BJ (cell line): Measurements from ENCODE around the gene SFI1. TPM values are rescaled to one million over a fixed set of nuclear protein-coding genes. Genes with fewer than 3 reads are reported as not detected.
A peak's percentile ranks its signal among the peaks of the same experiment; 100 is the strongest.
"Not testable (repeated sequence)": the region's sequence is repeated elsewhere in the genome, so short reads cannot be mapped to it uniquely, and the experiment has no call there.

ENCODE experiments used
- CTCF ChIA-PET: fragments of 350-600 bp; formaldehyde crosslinking; extraction: SDS; loops from one replicate; lab custom pipeline; 2021; ENCODE audit warnings: antibody characterized with exemption, inconsistent platforms; lab: Yijun Ruan, JAX
- POLR2A ChIA-PET: fragments of 300-600 bp; sonication (Branson Sonifier 250); formaldehyde crosslinking; extraction: SDS; loops from one replicate; lab custom pipeline; 2021; ENCODE audit warnings: antibody characterized with exemption; lab: Charles Lee
- DNase-seq: peaks from one replicate; pipeline ENCODE4 v3.0.0-alpha.2; 2011; ENCODE audit warnings: low read depth
- H3K27me3 ChIP-seq: 2 replicates; pipeline ENCODE4 v1.6.0; 2011; ENCODE audit warnings: low read length; ENCODE audit not compliant: control insufficient read depth, insufficient read depth
- H3K36me3 ChIP-seq: 2 replicates; pipeline ENCODE4 v1.5.1; 2011; ENCODE audit warnings: low read length; ENCODE audit not compliant: control insufficient read depth, insufficient read depth
- H3K4me3 ChIP-seq: 2 replicates; pipeline ENCODE4 v1.5.1; 2011; ENCODE audit warnings: low read depth, mild to moderate bottlenecking, control low read depth, low read length
- polyA plus RNA-seq: library from polyadenylated mRNA; depleted of rRNA; stranded (reverse); fragments of >200 nt; gene quantifications from 2 replicates; pipeline ENCODE4 v1.2.3, GENCODE V29; 2011
- TF ChIP-seq, protein P1 (sequence below): IDR thresholded peaks from 2 replicates; pipeline ENCODE4 v1.5.1; 2011; ENCODE audit warnings: low read depth, mild to moderate bottlenecking, control low read depth, inconsistent platforms, low read length, moderate library complexity; ENCODE audit not compliant: insufficient read depth

The SFI1 gene
- polyA plus RNA-seq, 1 experiment, result 7.1 TPM

DNA sequence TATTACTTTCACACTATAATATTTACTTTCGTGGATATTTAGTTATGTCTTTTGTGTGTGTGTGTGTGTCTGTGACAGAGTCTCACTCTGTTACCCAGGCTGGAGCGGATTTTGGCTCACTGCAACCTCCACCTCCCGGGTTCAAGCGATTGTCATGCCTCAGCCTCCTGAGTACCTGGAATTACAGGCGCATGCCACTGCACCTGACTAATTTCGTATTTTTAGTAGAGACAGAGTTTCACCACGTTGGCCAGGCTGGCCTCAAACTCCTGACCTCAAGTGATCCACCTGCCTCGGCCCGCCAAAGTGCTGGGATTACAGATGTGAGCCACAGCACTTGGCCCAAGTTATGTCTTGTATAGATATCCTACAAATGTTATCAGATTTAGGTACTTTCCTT, 155.8 kb downstream of the SFI1 start:
- Histone ChIP-seq H3K36me3 (no peaks in the 10 kb centered on the region; the same call in 1 of the 2 replicates), H3K27me3 (no peaks in the 10 kb centered on the region), H3K4me3 (no peak overlapping the region)
- DNase-seq, result no peak
- ChIA-PET POLR2A (no interaction called here), CTCF (no interaction called here)
- TF ChIP-seq, protein P1, sequence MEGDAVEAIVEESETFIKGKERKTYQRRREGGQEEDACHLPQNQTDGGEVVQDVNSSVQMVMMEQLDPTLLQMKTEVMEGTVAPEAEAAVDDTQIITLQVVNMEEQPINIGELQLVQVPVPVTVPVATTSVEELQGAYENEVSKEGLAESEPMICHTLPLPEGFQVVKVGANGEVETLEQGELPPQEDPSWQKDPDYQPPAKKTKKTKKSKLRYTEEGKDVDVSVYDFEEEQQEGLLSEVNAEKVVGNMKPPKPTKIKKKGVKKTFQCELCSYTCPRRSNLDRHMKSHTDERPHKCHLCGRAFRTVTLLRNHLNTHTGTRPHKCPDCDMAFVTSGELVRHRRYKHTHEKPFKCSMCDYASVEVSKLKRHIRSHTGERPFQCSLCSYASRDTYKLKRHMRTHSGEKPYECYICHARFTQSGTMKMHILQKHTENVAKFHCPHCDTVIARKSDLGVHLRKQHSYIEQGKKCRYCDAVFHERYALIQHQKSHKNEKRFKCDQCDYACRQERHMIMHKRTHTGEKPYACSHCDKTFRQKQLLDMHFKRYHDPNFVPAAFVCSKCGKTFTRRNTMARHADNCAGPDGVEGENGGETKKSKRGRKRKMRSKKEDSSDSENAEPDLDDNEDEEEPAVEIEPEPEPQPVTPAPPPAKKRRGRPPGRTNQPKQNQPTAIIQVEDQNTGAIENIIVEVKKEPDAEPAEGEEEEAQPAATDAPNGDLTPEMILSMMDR, result no peak

DNA sequence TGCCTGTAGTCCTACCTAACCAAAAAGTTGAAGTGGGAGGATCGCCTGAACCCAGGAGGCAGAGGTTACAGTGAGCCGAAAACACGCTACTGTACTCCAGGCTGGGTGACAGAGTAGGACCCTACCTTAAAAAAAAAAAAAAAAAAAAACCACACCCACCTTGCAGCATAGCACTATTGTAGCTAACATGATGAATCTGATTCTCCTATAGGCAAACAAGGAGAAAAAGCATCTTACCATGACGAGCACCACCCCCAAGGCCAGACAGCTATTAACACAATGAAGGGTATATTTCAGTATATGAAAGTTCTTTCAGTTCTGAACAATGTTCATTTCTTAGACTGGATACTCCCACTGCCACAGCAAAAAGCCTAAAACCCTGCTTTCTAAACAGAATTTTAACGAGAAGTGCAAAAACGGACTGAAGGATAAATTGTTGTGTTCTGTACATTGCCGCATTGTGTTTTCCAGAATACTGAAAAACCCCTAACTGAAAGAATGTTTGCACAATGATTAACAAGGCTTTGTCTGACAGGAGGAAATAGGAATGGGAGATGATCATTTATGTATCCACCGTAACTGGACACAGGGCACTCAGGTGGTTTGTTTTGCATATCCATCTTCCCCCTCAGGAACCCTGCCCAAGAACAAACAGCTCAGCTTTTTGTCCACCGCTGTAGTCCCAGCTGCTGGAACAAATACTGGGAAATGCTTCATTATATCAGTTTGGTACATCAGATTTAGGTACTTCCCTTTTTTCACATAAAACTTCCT, 156.8 kb downstream of the SFI1 start:
- POLR2A ChIA-PET, result no interaction called here
- no peak overlapping the region for H3K4me3 ChIP-seq
- no peaks in the 10 kb centered on the region for H3K27me3 ChIP-seq
- H3K36me3 ChIP-seq, result no peaks in the 10 kb centered on the region
- TF ChIP-seq, protein P1, result no peak
- DNase-seq, result no peak
- CTCF ChIA-PET, result interaction anchor here (1.4 kb wide), 1 partner anchor 97 kb away, joined by 4 read pairs; no protein-coding TSS in a partner anchor

DNA sequence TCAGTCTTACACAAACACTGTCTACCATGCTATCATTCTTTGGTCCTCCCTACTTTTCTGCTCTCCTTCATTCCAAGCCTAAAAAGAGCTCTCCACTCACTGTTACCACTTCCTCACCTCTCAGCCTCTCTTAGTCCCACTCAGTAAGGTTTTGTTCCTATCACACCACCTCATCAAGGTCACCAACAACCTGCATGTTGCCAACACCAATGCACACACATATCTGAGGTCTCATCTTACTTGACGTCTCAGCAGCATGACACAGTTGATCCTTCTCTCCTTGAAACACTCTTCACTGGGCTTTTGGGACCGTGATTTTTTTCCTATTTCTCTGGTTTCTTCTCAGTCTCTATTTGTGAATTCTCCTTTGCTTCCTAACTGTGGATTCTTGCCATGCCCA, 157.6 kb downstream of the SFI1 start:
- ChIA-PET POLR2A (no interaction called here), CTCF (interaction anchor here (1.4 kb wide), 2 partner anchors 12 to 97 kb away, joined by 4 read pairs; no protein-coding TSS in a partner anchor)
- TF ChIP-seq, protein P1, result no peak
- Histone ChIP-seq H3K27me3 (no peaks in the 10 kb centered on the region), H3K36me3 (no peaks in the 10 kb centered on the region), H3K4me3 (no peak overlapping the region)
- DNase-seq, result no peak

DNA sequence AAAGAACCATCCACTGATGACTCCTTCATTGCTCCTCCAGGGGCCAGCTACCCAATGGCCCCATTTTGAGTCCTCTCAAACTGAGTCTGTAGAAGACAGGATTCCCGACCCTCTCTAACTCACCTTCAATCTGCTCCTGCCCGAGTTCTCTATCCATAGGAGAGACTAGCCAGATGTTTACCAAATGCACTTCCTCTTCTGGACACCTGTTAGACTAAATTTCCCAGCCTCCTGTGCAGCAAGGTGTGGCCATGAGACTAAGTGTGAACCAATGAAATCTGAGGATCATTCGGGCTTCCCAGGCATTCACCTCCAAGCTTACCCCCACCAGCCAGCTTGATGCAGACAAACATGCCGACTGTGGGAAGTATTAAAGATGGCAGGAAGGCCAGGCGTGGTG, 158.1 kb downstream of the SFI1 start:
- TF ChIP-seq, protein P1, result no peak
- H3K36me3 ChIP-seq, result no peaks in the 10 kb centered on the region
- no peak overlapping the region for H3K4me3 ChIP-seq
- ChIA-PET POLR2A (no interaction called here), CTCF (interaction anchor here (1.4 kb wide), 2 partner anchors 11 to 98 kb away, joined by 4 read pairs; no protein-coding TSS in a partner anchor)
- DNase-seq, result no peak
- H3K27me3 ChIP-seq, result no peaks in the 10 kb centered on the region

DNA sequence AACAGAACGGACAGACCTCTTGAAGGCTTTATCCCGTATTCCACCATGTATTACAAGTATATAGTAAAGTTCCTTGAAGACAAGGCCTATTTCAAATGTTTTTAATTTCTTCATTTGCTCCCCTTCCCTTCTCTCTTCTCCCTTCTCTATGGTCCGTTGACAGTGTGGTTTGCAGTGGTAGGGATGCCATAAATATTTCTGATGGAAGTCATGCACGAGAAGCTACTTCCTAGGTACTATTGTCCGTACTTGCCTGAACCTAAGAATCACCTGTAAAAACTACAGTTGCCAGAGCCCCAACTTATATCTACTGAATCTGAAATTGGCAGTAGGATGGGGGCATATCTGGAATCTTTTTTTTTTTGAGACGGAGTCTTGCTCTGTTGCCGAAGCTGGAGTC, 162.9 kb downstream of the SFI1 start:
- CTCF ChIA-PET, result interaction anchor here (0.8 kb wide), 1 partner anchor 14 kb away, joined by 3 read pairs; no protein-coding TSS in a partner anchor
- no peak for DNase-seq
- no peak overlapping the region for H3K4me3 ChIP-seq
- H3K36me3 ChIP-seq, result no peaks in the 10 kb centered on the region
- TF ChIP-seq, protein P1, result no peak
- POLR2A ChIA-PET, result no interaction called here
- H3K27me3 ChIP-seq, result no peaks in the 10 kb centered on the region

DNA sequence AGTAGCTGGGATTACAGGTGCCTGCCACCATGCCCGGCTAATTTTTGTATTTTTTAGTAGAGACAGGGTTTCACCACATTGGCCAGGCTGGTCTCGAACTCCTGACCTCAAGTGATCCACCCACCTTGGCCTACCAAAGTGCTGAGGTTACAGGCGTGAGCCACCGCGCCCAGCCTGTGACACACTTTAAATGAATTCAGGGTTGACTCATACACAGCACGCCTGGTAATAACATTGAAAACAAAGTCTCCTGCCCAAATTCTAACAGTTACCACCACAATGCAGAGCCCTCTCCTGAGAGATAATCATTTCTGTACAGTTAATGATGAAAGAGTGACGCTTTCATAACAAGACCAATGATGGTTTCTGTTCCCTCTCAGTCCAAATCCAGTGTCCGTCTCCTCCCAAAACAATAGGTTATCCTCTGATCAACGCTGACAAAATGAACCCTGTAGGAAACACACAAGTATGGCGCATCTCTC, 164.6 kb downstream of the SFI1 start:
- peak overlapping the region; percentile 86 for H3K4me3 ChIP-seq
- not testable (repeated sequence) for H3K36me3 ChIP-seq, DNase-seq, H3K27me3 ChIP-seq
- ChIA-PET CTCF (interaction anchor here (1.4 to 3.9 kb wide), 3 partner anchors 100 to 309 kb away, joined by 3 to 23 read pairs (median 5); no protein-coding TSS in a partner anchor), POLR2A (interaction anchor here (0.5 to 0.6 kb wide), 2 partner anchors 12 to 86 kb away, joined by 7 to 16 read pairs; no protein-coding TSS in a partner anchor)
